Epithelial cell of esophagus (primary cell): ENCODE data around the gene ABHD11.

Experiments
- DNase-seq: peaks from one replicate; pipeline ENCODE4 v3.0.0; 2010; ENCODE audit warnings: low read depth
- H3K4me3 ChIP-seq: 2 replicates; pipeline ENCODE4 v1.5.1; 2011; ENCODE audit warnings: mild to moderate bottlenecking, low read length, control low read depth
- CTCF ChIP-seq: IDR thresholded peaks from 2 replicates; pipeline ENCODE4 v1.5.1; 2011; ENCODE audit warnings: low read depth, mild to moderate bottlenecking, low read length, control low read depth, inconsistent platforms; ENCODE audit not compliant: insufficient read depth; ENCODE audit errors: missing control alignments

ABHD11 gene

GRCh38 chr7:73770860-73771670, 32.5 kb upstream of the ABHD11 start:
- DNase-seq = no peak
- no peak for TF ChIP-seq CTCF
- H3K4me3 ChIP-seq = no peak overlapping the region

- no peak for TF ChIP-seq CTCF
- peak; percentile 30 for DNase-seq
- H3K4me3 ChIP-seq = no peak within 1 kb of the TSS
These were observed 31.6 kb upstream of the ABHD11 start, which contains the start of gene CLDN3 for GRCh38 chr7:73770002-73770859. TSS of gene CLDN3 (minus strand) at chr7:73770270. CDS start at chr7:73770049, 221 bp downstream.

- TF ChIP-seq CTCF = no peak
- no peak overlapping the region for H3K4me3 ChIP-seq
These were observed 30.9 kb upstream of the ABHD11 start for GRCh38 chr7:73769481-73770001.

GRCh38 chr7:73768641-73769480, 30.3 kb upstream of the ABHD11 start:
- no peak overlapping the region for H3K4me3 ChIP-seq
- no peak for DNase-seq
- no peak for TF ChIP-seq CTCF

More at GRCh38 chr7:73769481-73770001, 30.9 kb upstream of the ABHD11 start:
- DNase-seq = no peak

GRCh38 chr7:73766556-73767229, 28.1 kb upstream of the ABHD11 start:
- DNase-seq = no peak
- no peak for TF ChIP-seq CTCF
- H3K4me3 ChIP-seq = no peak overlapping the region

- TF ChIP-seq CTCF = no peak
- H3K4me3 ChIP-seq = no peak overlapping the region
- no peak for DNase-seq
These were observed 24.0 kb upstream of the ABHD11 start for GRCh38 chr7:73762659-73762999.
